Measurements from ENCODE around the gene ATF5.

Gene ATF5

DNA sequence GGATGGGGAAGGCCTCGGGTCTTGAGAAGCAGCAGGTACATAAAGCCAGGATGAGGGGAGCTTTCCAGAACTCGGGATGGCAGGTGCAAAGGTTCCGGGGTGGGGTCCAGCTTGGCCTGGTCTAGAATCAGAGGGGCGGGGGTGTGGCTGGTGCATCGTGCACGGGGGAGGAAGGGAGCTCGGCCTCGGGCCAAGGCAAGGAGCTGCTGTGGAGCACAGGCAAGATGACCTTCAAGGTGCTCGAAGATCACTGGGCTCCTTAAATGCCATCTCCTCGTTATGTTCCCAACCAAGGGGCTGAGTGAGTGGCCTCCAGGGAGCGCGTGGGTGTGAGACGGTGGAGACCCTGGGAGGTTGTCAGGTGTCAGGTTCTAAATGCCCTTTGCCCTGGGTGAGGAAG, 48.1 kb downstream of the ATF5 start:
- Histone ChIP-seq H3K9me3 (ENCODE audit: insufficient read depth, low read length) (no peaks in the 10 kb centered on the region), H3K4me3 (ENCODE audit: insufficient read depth, low read length, poor library complexity, severe bottlenecking) (no peak overlapping the region), H3K79me2 (ENCODE audit: insufficient read depth, low read length) (no peaks in the 10 kb centered on the region), H3F3A (ENCODE audit: insufficient read depth) (no peaks in the 10 kb centered on the region), H3K27ac (ENCODE audit: low read depth, low read length) (no peak overlapping the region), H3K4me2 (ENCODE audit: low read depth, low read length, poor library complexity, severe bottlenecking) (no peak overlapping the region), H3K27me3 (ENCODE audit: low read length) (no peaks in the 10 kb centered on the region), H3K9ac (ENCODE audit: low read length) (no peak overlapping the region), H4K20me1 (ENCODE audit: low read depth, low read length) (no peaks in the 10 kb centered on the region), H3K9me2 (replicated peaks; ENCODE audit: insufficient read depth, low read length) (no peaks in the 10 kb centered on the region), H3K36me3 (ENCODE audit: low read length) (no peaks in the 10 kb centered on the region), H2AFZ (ENCODE audit: low read depth, low read length, severe bottlenecking) (no peak overlapping the region)
- TF ChIP-seq CTCF (IDR thresholded peaks at IDR 0.05; ENCODE audit: insufficient read depth, low read length, poor library complexity, severe bottlenecking), result no peak
- no peak for TF ChIP-seq EZH2phosphoT487 (conservative IDR thresholded peaks at IDR 0.05; ENCODE audit: low read length)

- Histone ChIP-seq H3K9me3 (ENCODE audit: insufficient read depth, low read length) (no peaks in the 10 kb centered on the region), H3K9ac (ENCODE audit: low read length) (no peak overlapping the region), H3K27ac (ENCODE audit: low read depth, low read length) (no peak overlapping the region), H2AFZ (ENCODE audit: low read depth, low read length, severe bottlenecking) (no peak overlapping the region), H3K4me2 (ENCODE audit: low read depth, low read length, poor library complexity, severe bottlenecking) (no peak overlapping the region), H3F3A (ENCODE audit: insufficient read depth) (no peaks in the 10 kb centered on the region), H3K79me2 (ENCODE audit: insufficient read depth, low read length) (no peaks in the 10 kb centered on the region), H3K4me3 (ENCODE audit: insufficient read depth, low read length, poor library complexity, severe bottlenecking) (no peak overlapping the region), H3K36me3 (ENCODE audit: low read length) (no peaks in the 10 kb centered on the region), H3K27me3 (ENCODE audit: low read length) (no peaks in the 10 kb centered on the region), H4K20me1 (ENCODE audit: low read depth, low read length) (no peaks in the 10 kb centered on the region), H3K9me2 (replicated peaks; ENCODE audit: insufficient read depth, low read length) (no peaks in the 10 kb centered on the region)
- TF ChIP-seq EZH2phosphoT487 (conservative IDR thresholded peaks at IDR 0.05; ENCODE audit: low read length) (no peak), CTCF (IDR thresholded peaks at IDR 0.05; ENCODE audit: insufficient read depth, low read length, poor library complexity, severe bottlenecking) (no peak)
These were observed 48.9 kb downstream of the ATF5 start for GRCh38 chr19:49977881-49978280.

DNA sequence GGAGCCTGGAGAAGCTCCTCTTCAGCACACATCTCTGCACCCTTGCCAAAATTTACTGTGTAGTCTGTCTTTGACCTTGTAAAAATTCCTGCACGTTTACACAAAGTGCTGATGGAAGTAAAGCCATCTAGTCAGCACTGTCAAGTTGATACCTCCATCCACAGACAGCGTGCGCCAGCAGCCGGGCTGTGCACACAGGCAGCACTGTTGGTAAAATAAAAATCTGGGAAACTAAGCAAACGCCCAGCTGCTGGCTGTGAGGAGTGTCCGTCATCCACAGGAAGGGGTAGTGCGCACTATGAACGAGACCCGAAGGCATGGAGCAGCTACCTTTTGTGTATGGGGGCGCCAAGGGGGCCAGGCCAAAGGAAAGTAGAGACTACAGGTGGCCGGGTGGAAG, 49.3 kb downstream of the ATF5 start:
- Histone ChIP-seq H2AFZ (ENCODE audit: low read depth, low read length, severe bottlenecking) (no peak overlapping the region), H3K9me3 (ENCODE audit: insufficient read depth, low read length) (no peaks in the 10 kb centered on the region), H4K20me1 (ENCODE audit: low read depth, low read length) (no peaks in the 10 kb centered on the region), H3K79me2 (ENCODE audit: insufficient read depth, low read length) (no peaks in the 10 kb centered on the region), H3K4me2 (ENCODE audit: low read depth, low read length, poor library complexity, severe bottlenecking) (no peak overlapping the region), H3K9ac (ENCODE audit: low read length) (no peak overlapping the region), H3K4me3 (ENCODE audit: insufficient read depth, low read length, poor library complexity, severe bottlenecking) (no peak overlapping the region), H3K9me2 (replicated peaks; ENCODE audit: insufficient read depth, low read length) (no peaks in the 10 kb centered on the region), H3K36me3 (ENCODE audit: low read length) (no peaks in the 10 kb centered on the region), H3K27me3 (ENCODE audit: low read length) (no peaks in the 10 kb centered on the region), H3F3A (ENCODE audit: insufficient read depth) (no peaks in the 10 kb centered on the region), H3K27ac (ENCODE audit: low read depth, low read length) (no peak overlapping the region)
- no peak for TF ChIP-seq EZH2phosphoT487 (conservative IDR thresholded peaks at IDR 0.05; ENCODE audit: low read length)
- TF ChIP-seq CTCF (IDR thresholded peaks at IDR 0.05; ENCODE audit: insufficient read depth, low read length, poor library complexity, severe bottlenecking), result no peak

Data from SU-DHL-6 (cell line).